ENCODE results near the gene STX16.

STX16 gene

GRCh38 chr20:58650776-58651558 lies at the start of gene STX16:
STX16 (plus strand) TSS chr20:58651283; CDS start chr20:58652007, 724 bp downstream.
- peak; percentile 81 for DNase-seq

- DNase-seq = no peak
These were observed 49.0 kb upstream of the STX16 start for GRCh38 chr20:58602124-58602523.

GRCh38 chr20:58603721-58604120 lies 47.4 kb upstream of the STX16 start:
- DNase-seq = no peak

- no peak for DNase-seq
These were observed 46.8 kb upstream of the STX16 start for GRCh38 chr20:58604128-58604881.

GRCh38 chr20:58605292-58606065 lies 45.6 kb upstream of the STX16 start:
- DNase-seq = no peak

- DNase-seq = no peak
These were observed 44.9 kb upstream of the STX16 start for GRCh38 chr20:58606184-58606583.

GRCh38 chr20:58608096-58608840 lies 42.8 kb upstream of the STX16 start:
- no peak for DNase-seq

- no peak for DNase-seq
These were observed 42.1 kb upstream of the STX16 start for GRCh38 chr20:58609026-58609425.

GRCh38 chr20:58610071-58610800 lies 40.8 kb upstream of the STX16 start:
- no peak for DNase-seq

GRCh38 chr20:58610811-58611210 lies 40.3 kb upstream of the STX16 start:
- no peak for DNase-seq

GRCh38 chr20:58611236-58612030 lies 39.6 kb upstream of the STX16 start:
- no peak for DNase-seq

GRCh38 chr20:58612121-58612691 lies 38.9 kb upstream of the STX16 start:
- no peak for DNase-seq

GRCh38 chr20:58613061-58613854 lies 37.8 kb upstream of the STX16 start:
- no peak for DNase-seq

- DNase-seq = no peak
These were observed 36.7 kb upstream of the STX16 start for GRCh38 chr20:58614366-58614765.

GRCh38 chr20:58614984-58615760 lies 35.9 kb upstream of the STX16 start:
- DNase-seq = no peak

GRCh38 chr20:58616411-58616810 lies 34.7 kb upstream of the STX16 start:
- no peak for DNase-seq

- no peak for DNase-seq
These were observed 33.9 kb upstream of the STX16 start for GRCh38 chr20:58617158-58617557.

- no peak for DNase-seq
These were observed 32.6 kb upstream of the STX16 start for GRCh38 chr20:58618351-58619076.

All from NCI-H510A (cell line).